GM19452 (cell line): Measurements from ENCODE around the gene GJA4.
"Not testable (repeated sequence)": the region's sequence is repeated elsewhere in the genome, so short reads cannot be mapped to it uniquely, and the experiment has no call there.

Source experiments
- ATAC-seq: cut with Tn5 transposase; IDR thresholded peaks from one replicate; pipeline ENCODE4 v1.9.1; 2021; ENCODE audit not compliant: unreplicated experiment

GJA4 gene

GRCh38 chr1:34768856-34769255 is 23.9 kb upstream of the GJA4 start:
- ATAC-seq: no peak

GRCh38 chr1:34770891-34771504 is 21.8 kb upstream of the GJA4 start:
- ATAC-seq: no peak

GRCh38 chr1:34771573-34772371 is 21.0 kb upstream of the GJA4 start:
- ATAC-seq: no peak

GRCh38 chr1:34773114-34773513 is 19.7 kb upstream of the GJA4 start:
- ATAC-seq: not testable (repeated sequence)

- ATAC-seq: no peak
These were observed 17.8 kb upstream of the GJA4 start for GRCh38 chr1:34774957-34775356.

- no peak for ATAC-seq
These were observed 15.9 kb upstream of the GJA4 start for GRCh38 chr1:34776911-34777310.

- no peak for ATAC-seq
These were observed 15.1 kb upstream of the GJA4 start for GRCh38 chr1:34777519-34778321.

GRCh38 chr1:34778381-34778780 is 14.4 kb upstream of the GJA4 start:
- ATAC-seq: no peak

GRCh38 chr1:34779005-34779404 is 13.8 kb upstream of the GJA4 start:
- no peak for ATAC-seq

- ATAC-seq: no peak
These were observed 13.3 kb upstream of the GJA4 start for GRCh38 chr1:34779526-34779925.

GRCh38 chr1:34779962-34780361 is 12.8 kb upstream of the GJA4 start:
- ATAC-seq: no peak

- no peak for ATAC-seq
These were observed 12.3 kb upstream of the GJA4 start for GRCh38 chr1:34780528-34780927.

- ATAC-seq: no peak
These were observed 11.5 kb upstream of the GJA4 start, which contains the start of gene GJB3 for GRCh38 chr1:34781071-34781843. TSS of gene GJB3 (plus strand) at chr1:34781214. CDS start at chr1:34784763, 3,549 bp downstream.

- no peak for ATAC-seq
These were observed 10.9 kb upstream of the GJA4 start for GRCh38 chr1:34781844-34782391.

GRCh38 chr1:34784751-34785221 is 8.0 kb upstream of the GJA4 start:
- no peak for ATAC-seq

GRCh38 chr1:34785231-34785874 is 7.4 kb upstream of the GJA4 start:
- ATAC-seq: no peak

- no peak for ATAC-seq
These were observed 6.8 kb upstream of the GJA4 start for GRCh38 chr1:34785875-34786470.

GRCh38 chr1:34786521-34787325 is 6.1 kb upstream of the GJA4 start:
- ATAC-seq: no peak
